GF-D8 (cell line): Measurements from ENCODE around the gene KAT2A.

ENCODE experiments used
- DNase-seq: peaks from one replicate; lab custom pipeline; 2025; lab: John Stamatoyannopoulos, UW

Gene KAT2A

GRCh38 chr17:42135664-42136653, 14.8 kb upstream of the KAT2A start:
- peak; percentile 29 for DNase-seq

- DNase-seq: no peak
These were observed 14.0 kb upstream of the KAT2A start for GRCh38 chr17:42135151-42135550.

GRCh38 chr17:42133461-42134041, 12.4 kb upstream of the KAT2A start:
- DNase-seq: no peak

GRCh38 chr17:42132941-42133340, 11.8 kb upstream of the KAT2A start:
- peak; percentile 61 for DNase-seq

GRCh38 chr17:42131981-42132432, 10.8 kb upstream of the KAT2A start:
- DNase-seq: peak; percentile 7

GRCh38 chr17:42131232-42131631, 10.1 kb upstream of the KAT2A start:
- no peak for DNase-seq

GRCh38 chr17:42130310-42130936, 9.3 kb upstream of the KAT2A start:
- DNase-seq: no peak

GRCh38 chr17:42129109-42129837, 8.1 kb upstream of the KAT2A start:
- DNase-seq: no peak

GRCh38 chr17:42127414-42127813, 6.2 kb upstream of the KAT2A start:
- DNase-seq: no peak

- no peak for DNase-seq
These were observed 5.7 kb upstream of the KAT2A start for GRCh38 chr17:42126836-42127235.

- no peak for DNase-seq
These were observed 4.4 kb upstream of the KAT2A start for GRCh38 chr17:42125565-42125964.

- no peak for DNase-seq
These were observed 3.1 kb upstream of the KAT2A start for GRCh38 chr17:42124256-42124655.

GRCh38 chr17:42122371-42123303, 1.5 kb upstream of the KAT2A start, which contains the start of gene HSPB9:
TSS of gene HSPB9 (plus strand) at chr17:42122804. CDS start at chr17:42122851, 47 bp downstream.
- no peak for DNase-seq

GRCh38 chr17:42120161-42120769, 902 bp downstream of the KAT2A start:
- DNase-seq: no peak

GRCh38 chr17:42119301-42119700, 1.9 kb downstream of the KAT2A start:
- DNase-seq: no peak

GRCh38 chr17:42118545-42118944, 2.6 kb downstream of the KAT2A start:
- DNase-seq: no peak

GRCh38 chr17:42118126-42118510, 3.0 kb downstream of the KAT2A start:
- no peak for DNase-seq

GRCh38 chr17:42117397-42118125, 3.6 kb downstream of the KAT2A start:
- no peak for DNase-seq

GRCh38 chr17:42116705-42117396, 4.3 kb downstream of the KAT2A start:
- DNase-seq: no peak
